A673 (cell line): ENCODE measurements around the gene TMEM273. TPM values are rescaled to one million over a fixed set of nuclear protein-coding genes. Genes with fewer than 3 reads are reported as not detected.

Experiments
- BruUV-seq: library from RNA; stranded (reverse); fragments of 400-500 nt; replicated peaks from 2 replicates; lab custom pipeline; 2021; lab: Mats Ljungman, UMichigan
- CTCF ChIA-PET: fragments of 300-600 bp; sonication (Branson Sonifier 250); formaldehyde crosslinking; loops from one replicate; lab custom pipeline; 2022; ENCODE audit warnings: antibody characterized with exemption; lab: Charles Lee
- POLR2A ChIA-PET: fragments of 300-600 bp; sonication (Branson Sonifier 250); formaldehyde crosslinking; loops from one replicate; lab custom pipeline; 2022; ENCODE audit warnings: antibody characterized with exemption; ENCODE audit not compliant: low non-redundant PET; lab: Charles Lee
- DNase-seq: peaks from one replicate; pipeline ENCODE4 v3.0.0-alpha.2; 2015; ENCODE audit warnings: low spot score
- H3K27ac ChIP-seq: fragments of 200-600 bp; sonication (generic); 2 replicates; pipeline ENCODE4 v1.5.1; 2016; ENCODE audit warnings: mixed run types, low read depth, mild to moderate bottlenecking, mixed read lengths, antibody characterized with exemption, low read length; ENCODE audit not compliant: poor library complexity, severe bottlenecking
- H3K27me3 ChIP-seq: fragments of 200-600 bp; sonication (generic); replicated peaks from 2 replicates; pipeline ENCODE4 v1.6.1; 2017; ENCODE audit warnings: mixed run types, low read depth, mild to moderate bottlenecking, mixed read lengths, antibody characterized with exemption, low read length; ENCODE audit not compliant: insufficient read depth, poor library complexity
- H3K36me3 ChIP-seq: fragments of 200-600 bp; sonication (generic); 2 replicates; pipeline ENCODE4 v1.6.1; 2016; ENCODE audit warnings: mixed run types, mild to moderate bottlenecking, mixed read lengths, antibody characterized with exemption, low read length; ENCODE audit not compliant: insufficient read depth, poor library complexity, severe bottlenecking
- H3K4me1 ChIP-seq: fragments of 200-600 bp; sonication (generic); 2 replicates; pipeline ENCODE4 v1.6.1; 2017; ENCODE audit warnings: mixed run types, mild to moderate bottlenecking, mixed read lengths, antibody characterized with exemption, low read length; ENCODE audit not compliant: insufficient read depth, poor library complexity, severe bottlenecking
- H3K4me3 ChIP-seq: fragments of 200-600 bp; sonication (generic); 2 replicates; pipeline ENCODE4 v1.5.1; 2016; ENCODE audit warnings: low read depth, mixed run types, mild to moderate bottlenecking, mixed read lengths, low read length; ENCODE audit not compliant: poor library complexity, severe bottlenecking
- H3K9me3 ChIP-seq: fragments of 200-600 bp; sonication (generic); 2 replicates; pipeline ENCODE4 v1.6.1; 2016; ENCODE audit warnings: mixed run types, low read depth, mild to moderate bottlenecking, mixed read lengths, antibody characterized with exemption, low read length; ENCODE audit not compliant: poor library complexity, severe bottlenecking
- CTCF ChIP-seq: fragments of 300-800, 200-600 bp; sonication (generic); conservative IDR thresholded peaks from 2 replicates; pipeline ENCODE4 v1.5.1; 2017; ENCODE audit warnings: low read depth, mild to moderate bottlenecking, antibody characterized with exemption, low read length, moderate library complexity, mixed read lengths
- EZH2 ChIP-seq: fragments of 200-600 bp; sonication (generic); IDR thresholded peaks from 2 replicates; pipeline ENCODE4 v1.6.1; 2017; ENCODE audit warnings: borderline replicate concordance, low read depth, mild to moderate bottlenecking, mixed read lengths, antibody characterized with exemption, low read length; ENCODE audit not compliant: poor library complexity, severe bottlenecking
- intact Hi-C: fragments of 100-400 bp; cut with micrococcal nuclease; formaldehyde crosslinking; loops from one replicate; pipeline ENCODE4 v1.10.0; 2022; ENCODE audit not compliant: unreplicated experiment
- total RNA-seq: library from RNA; stranded (reverse); gene quantifications from 2 replicates; pipeline ENCODE4 v1.2.3, GENCODE V29; 2021

TMEM273 gene
- total RNA-seq, 1 experiment from 2014 or later, result not detected

- Histone ChIP-seq H3K27ac (no peak overlapping the region), H3K36me3 (no peaks in the 10 kb centered on the region), H3K4me3 (no peak overlapping the region), H3K9me3 (no peaks in the 10 kb centered on the region), H3K27me3 (peaks cover 54% of the 10 kb centered on the region), H3K4me1 (no peaks in the 10 kb centered on the region)
- no peak for TF ChIP-seq EZH2
- no peak for TF ChIP-seq CTCF
- BruUV-seq, result no TSS peak
- CTCF ChIA-PET, result no interaction called here
- no peak for DNase-seq
- POLR2A ChIA-PET, result no interaction called here
- intact Hi-C loops, result no loop called here
Measured at GRCh38 chr10:49154641-49155040, 33.5 kb downstream of the TMEM273 start.

- CTCF ChIA-PET, result no interaction called here
- Histone ChIP-seq H3K4me3 (no peak overlapping the region), H3K36me3 (no peaks in the 10 kb centered on the region), H3K9me3 (no peaks in the 10 kb centered on the region), H3K4me1 (no peaks in the 10 kb centered on the region), H3K27ac (no peak overlapping the region), H3K27me3 (peaks cover 48% of the 10 kb centered on the region)
- intact Hi-C loops, result no loop called here
- no TSS peak for BruUV-seq
- TF ChIP-seq CTCF (no peak), EZH2 (no peak)
- DNase-seq, result no peak
- POLR2A ChIA-PET, result no interaction called here
Measured at GRCh38 chr10:49153971-49154370, 34.2 kb downstream of the TMEM273 start.

- CTCF ChIA-PET, result no interaction called here
Measured at GRCh38 chr10:49153115-49153514, 35.1 kb downstream of the TMEM273 start.

More at GRCh38 chr10:49153115-49153514, 35.1 kb downstream of the TMEM273 start:
- no peak overlapping the region for H3K4me3 ChIP-seq
- POLR2A ChIA-PET, result no interaction called here
- TF ChIP-seq CTCF, result no peak
- no peak for TF ChIP-seq EZH2
- H3K27ac ChIP-seq, result no peak overlapping the region
- no peaks in the 10 kb centered on the region for H3K36me3 ChIP-seq
- DNase-seq, result no peak
- H3K4me1 ChIP-seq, result no peaks in the 10 kb centered on the region
- no peaks in the 10 kb centered on the region for H3K9me3 ChIP-seq
- no TSS peak for BruUV-seq
- intact Hi-C loops, result no loop called here
- peaks cover 40% of the 10 kb centered on the region for H3K27me3 ChIP-seq
